Naive thymus-derived CD4-positive, alpha-beta T cell (primary cell): ENCODE measurements around the gene IMPA2. TPM values are rescaled to one million over a fixed set of nuclear protein-coding genes. Genes with fewer than 3 reads are reported as not detected.

Experiments used
- ATAC-seq: fragments of 150-1000 bp; cut with Tn5 transposase; 2 replicates; pipeline ENCODE4 v1.10.0; 2021; ENCODE audit warnings: mild to moderate bottlenecking, moderate library complexity
- CTCF ChIA-PET: fragments of 350-600 bp; sonication (Branson Sonifier 250); formaldehyde crosslinking; loops from one replicate; lab custom pipeline; 2021; ENCODE audit warnings: antibody characterized with exemption; lab: Charles Lee
- POLR2A ChIA-PET: fragments of 350-600 bp; sonication (Branson Sonifier 250); formaldehyde crosslinking; loops from one replicate; lab custom pipeline; 2021; ENCODE audit warnings: antibody characterized with exemption, inconsistent platforms; lab: Charles Lee
- DNase-seq, 9 donors: peaks; one replicate each; pipeline versions ENCODE4 v3.0.0 to v3.0.0-alpha.2; 2020 to 2022; ENCODE audit warnings: mixed read lengths in 1 of 9
- H3K27ac ChIP-seq: one replicate; pipeline ENCODE4 v1.7.0; 2013; ENCODE audit warnings: mild to moderate bottlenecking, low read depth, low read length, moderate library complexity
- H3K27me3 ChIP-seq, 2 donors: one replicate each; pipeline ENCODE4 v1.7.0; 2013; ENCODE audit warnings: low read length in 2 of 2, mild to moderate bottlenecking in 2 of 2, moderate library complexity in 2 of 2; ENCODE audit not compliant: control insufficient read depth in 2 of 2, insufficient read depth in 2 of 2
- H3K36me3 ChIP-seq, 3 experiments: 1 replicate in 2 of 3; 2 replicates in 1 of 3; pipeline ENCODE4 v1.7.0; 2013; ENCODE audit warnings: low read length in 3 of 3, mild to moderate bottlenecking in 3 of 3, moderate library complexity in 1 of 3; ENCODE audit not compliant: insufficient read depth in 3 of 3, control insufficient read depth in 2 of 3
- H3K4me1 ChIP-seq, 2 donors: one replicate each; pipeline ENCODE4 v1.7.0; 2013; ENCODE audit warnings: low read length in 2 of 2, mild to moderate bottlenecking in 2 of 2, moderate library complexity in 1 of 2; ENCODE audit not compliant: control insufficient read depth in 2 of 2, insufficient read depth in 2 of 2
- H3K4me3 ChIP-seq: 2 replicates; pipeline ENCODE4 v1.7.0; 2013; ENCODE audit warnings: mild to moderate bottlenecking, low read length
- H3K9me3 ChIP-seq, 3 experiments: 1 replicate in 2 of 3; 2 replicates in 1 of 3; pipeline ENCODE4 v1.7.0; 2013; ENCODE audit warnings: low read length in 3 of 3; ENCODE audit not compliant: control insufficient read depth in 2 of 3
- H3K27ac Mint-ChIP-seq, 9 donors: one replicate each; pipeline ENCODE4 v1.8.0; 2020 to 2022; ENCODE audit warnings: mixed read lengths in 9 of 9, mild to moderate bottlenecking in 8 of 9, moderate library complexity in 5 of 9, inconsistent platforms in 2 of 9
- H3K27me3 Mint-ChIP-seq, 5 donors: one replicate each; pipeline ENCODE4 v1.8.0; 2021 to 2022; ENCODE audit warnings: mixed read lengths in 5 of 5, mild to moderate bottlenecking in 1 of 5
- H3K36me3 Mint-ChIP-seq, 5 donors: one replicate each; pipeline ENCODE4 v1.8.0; 2020 to 2022; ENCODE audit warnings: mixed read lengths in 5 of 5, mild to moderate bottlenecking in 3 of 5, inconsistent platforms in 1 of 5
- H3K4me1 Mint-ChIP-seq, 7 donors: one replicate each; pipeline ENCODE4 v1.8.0; 2020 to 2022; ENCODE audit warnings: mixed read lengths in 7 of 7, mild to moderate bottlenecking in 3 of 7, inconsistent platforms in 1 of 7
- H3K4me3 Mint-ChIP-seq, 10 donors: one replicate each; pipeline ENCODE4 v1.8.0; 2020 to 2022; ENCODE audit warnings: mild to moderate bottlenecking in 10 of 10, mixed read lengths in 10 of 10, moderate library complexity in 6 of 10, inconsistent platforms in 2 of 10
- H3K9me3 Mint-ChIP-seq, 11 donors: one replicate each; pipeline ENCODE4 v1.8.0; 2020 to 2022; ENCODE audit warnings: mixed read lengths in 11 of 11, mild to moderate bottlenecking in 4 of 11, inconsistent platforms in 1 of 11, moderate library complexity in 1 of 11
- intact Hi-C, 2 donors: fragments of 100-400 bp; cut with micrococcal nuclease; formaldehyde crosslinking; loops; one replicate each; pipeline ENCODE4 v1.15.1; 2023
- polyA plus RNA-seq, 2 donors: library from polyadenylated mRNA; unstranded; fragments of 300-500 nt; fragmentation: Illumina TruSeq; gene quantifications; one replicate each; pipeline ENCODE4 v1.2.3, GENCODE V29; 2021
- total RNA-seq, 6 experiments: library from RNA in 5 of 6; stranded (reverse) in 5 of 6; gene quantifications; 1 replicate in 5 of 6; 2 replicates in 1 of 6; pipeline ENCODE4 v1.2.3 and lab custom pipeline; 2021 to 2026

IMPA2 gene
- total and polyA plus RNA-seq, 7 experiments from 2014 or later, result 4.9 to 27.8 (median 7.8) TPM

GRCh38 chr18:11980163-11980493, 1.2 kb upstream of the IMPA2 start:
- ChIA-PET CTCF (interaction anchor here (0.7 to 1.3 kb wide), 2 partner anchors 11 to 42 kb away, joined by 3 to 5 read pairs; no protein-coding TSS in a partner anchor), POLR2A (interaction anchor here (2.4 kb wide), 2 partner anchors 71 to 130 kb away, joined by 6 to 17 read pairs; partner anchors contain the start of gene CHMP1B)
- peak overlapping the region in 7 of 9 donors; percentile 0 to 58 (median 29) for H3K27ac Mint-ChIP-seq
- Histone ChIP-seq H3K27me3 (no peaks in the 10 kb centered on the region), H3K4me1 (peaks cover 0 to 5% of the 10 kb centered on the region in 2 donors), H3K36me3 (no peaks in the 10 kb centered on the region), H3K9me3 (no peaks in the 10 kb centered on the region), H3K27ac (peak overlapping the region; percentile 33), H3K4me3 (peak overlapping the region; percentile 64)
- H3K4me3 Mint-ChIP-seq, result peak overlapping the region; percentile 58 to 89 (median 86)
- H3K4me1 Mint-ChIP-seq, result peaks cover 0 to 27% (median 13%) of the 10 kb centered on the region in 7 donors
- intact Hi-C loops, result loop anchor here (1.0 to 10.0 kb wide), 10 partner anchors 57 to 1453 kb away; partner anchors contain the start of genes CEP76 (in 2 of the 2), PSMG2 (in 2 of the 2), AFG3L2 (in 1 of the 2) and CEP192 (in 1 of the 2)
- H3K27me3 Mint-ChIP-seq, result peaks cover 0 to 17% (median 0%) of the 10 kb centered on the region in 5 donors
- peak in 2 of 9 donors; percentile 8 to 10 for DNase-seq
- peaks cover 0 to 1% (median 0%) of the 10 kb centered on the region in 11 donors for H3K9me3 Mint-ChIP-seq
- no peaks in the 10 kb centered on the region for H3K36me3 Mint-ChIP-seq
- no peak for ATAC-seq

- peak; percentile 95 for ATAC-seq
- Mint-ChIP-seq H3K4me1 (peaks cover 0 to 27% (median 13%) of the 10 kb centered on the region in 7 donors), H3K27ac (peak overlapping the region in 7 of 9 donors; percentile 26 to 80 (median 44)), H3K36me3 (no peaks in the 10 kb centered on the region), H3K27me3 (peaks cover 0 to 17% (median 0%) of the 10 kb centered on the region in 5 donors), H3K9me3 (peaks cover 0 to 1% (median 0%) of the 10 kb centered on the region in 11 donors), H3K4me3 (peak overlapping the region; percentile 62 to 89 (median 86))
- ChIA-PET CTCF (interaction anchor here (0.7 to 1.3 kb wide), 2 partner anchors 10 to 43 kb away, joined by 3 to 5 read pairs; no protein-coding TSS in a partner anchor), POLR2A (interaction anchor here (2.4 kb wide), 2 partner anchors 72 to 130 kb away, joined by 6 to 17 read pairs; partner anchors contain the start of gene CHMP1B)
- Histone ChIP-seq H3K27ac (peak overlapping the region; percentile 33), H3K36me3 (no peaks in the 10 kb centered on the region), H3K27me3 (no peaks in the 10 kb centered on the region), H3K4me1 (peaks cover 0 to 5% of the 10 kb centered on the region in 2 donors), H3K4me3 (peak overlapping the region; percentile 64), H3K9me3 (no peaks in the 10 kb centered on the region)
- intact Hi-C loops, result loop anchor here (1.0 to 10.0 kb wide), 15 partner anchors 13 to 1453 kb away; partner anchors contain the start of genes AFG3L2 (in 2 of the 2), CEP76 (in 2 of the 2), CHMP1B (in 2 of the 2) and MPPE1 (in 2 of the 2)
- peak; percentile 86 to 98 (median 92) for DNase-seq
Measured at GRCh38 chr18:11980494-11981191, 664 bp upstream of the IMPA2 start.

- no peaks in the 10 kb centered on the region for H3K9me3 ChIP-seq
- Mint-ChIP-seq H3K4me1 (peaks cover 0 to 27% (median 13%) of the 10 kb centered on the region in 7 donors), H3K4me3 (peak overlapping the region; percentile 86 to 92 (median 90)), H3K27ac (peak overlapping the region in 5 of 9 donors; percentile 25 to 87 (median 67)), H3K27me3 (peaks cover 0 to 17% (median 0%) of the 10 kb centered on the region in 5 donors), H3K36me3 (no peaks in the 10 kb centered on the region), H3K9me3 (peaks cover 0 to 1% (median 0%) of the 10 kb centered on the region in 11 donors)
- DNase-seq (peak in 7 of 9 donors; percentile 11 to 41 (median 17)), ATAC-seq (peak; percentile 0)
- peak overlapping the region; percentile 69 for H3K4me3 ChIP-seq
- CTCF ChIA-PET, result interaction anchor here (1.1 to 1.3 kb wide), 2 partner anchors 10 to 14 kb away, joined by 3 to 4 read pairs; no protein-coding TSS in a partner anchor
- intact Hi-C loops, result loop anchor here (1.0 to 10.0 kb wide), 15 partner anchors 12 to 1454 kb away; partner anchors contain the start of genes CEP76 (in 2 of the 2), CHMP1B (in 2 of the 2), MPPE1 (in 2 of the 2) and PSMG2 (in 2 of the 2)
- H3K27me3 ChIP-seq, result no peaks in the 10 kb centered on the region
- peak overlapping the region; percentile 56 for H3K27ac ChIP-seq
- POLR2A ChIA-PET, result interaction anchor here (0.7 to 2.4 kb wide), 3 partner anchors 35 to 131 kb away, joined by 3 to 17 read pairs (median 6); partner anchors contain the start of gene CHMP1B
- no peaks in the 10 kb centered on the region for H3K36me3 ChIP-seq
- H3K4me1 ChIP-seq, result peaks cover 0 to 5% of the 10 kb centered on the region in 2 donors
Measured at GRCh38 chr18:11981543-11982366, 448 bp downstream of the IMPA2 start.

- peak overlapping the region; percentile 1 to 92 (median 38) for H3K4me3 Mint-ChIP-seq
- peaks cover 0 to 17% (median 0%) of the 10 kb centered on the region in 5 donors for H3K27me3 Mint-ChIP-seq
- DNase-seq, result no peak
- CTCF ChIA-PET, result interaction anchor here (1.3 kb wide), 1 partner anchor 9 kb away, joined by 4 read pairs; no protein-coding TSS in a partner anchor
- H3K27ac ChIP-seq, result no peak overlapping the region
- H3K4me1 ChIP-seq, result peaks cover 0 to 5% of the 10 kb centered on the region in 2 donors
- no peak overlapping the region for H3K4me3 ChIP-seq
- peaks cover 0 to 3% (median 0%) of the 10 kb centered on the region in 5 donors for H3K36me3 Mint-ChIP-seq
- POLR2A ChIA-PET, result interaction anchor here (0.9 kb wide), 1 partner anchor 132 kb away, joined by 4 read pairs; no protein-coding TSS in a partner anchor
- H3K9me3 ChIP-seq, result no peaks in the 10 kb centered on the region
- intact Hi-C loops, result loop anchor here (5.0 to 10.0 kb wide), 7 partner anchors 54 to 1456 kb away; partner anchors contain the start of genes CEP192 (in 1 of the 2), CEP76 (in 1 of the 2), NAPG (in 1 of the 2) and PSMG2 (in 1 of the 2)
- H3K27ac Mint-ChIP-seq, result no peak overlapping the region
- H3K4me1 Mint-ChIP-seq, result peaks cover 0 to 27% (median 13%) of the 10 kb centered on the region in 7 donors
- H3K36me3 ChIP-seq, result no peaks in the 10 kb centered on the region
- H3K9me3 Mint-ChIP-seq, result peaks cover 0 to 1% (median 0%) of the 10 kb centered on the region in 11 donors
- H3K27me3 ChIP-seq, result no peaks in the 10 kb centered on the region
- ATAC-seq, result no peak
Measured at GRCh38 chr18:11982981-11983380, 1.7 kb downstream of the IMPA2 start.

- peaks cover 0 to 3% (median 0%) of the 10 kb centered on the region in 5 donors for H3K36me3 Mint-ChIP-seq
- ATAC-seq, result no peak
- no peaks in the 10 kb centered on the region for H3K36me3 ChIP-seq
- H3K9me3 ChIP-seq, result no peaks in the 10 kb centered on the region
- H3K4me1 ChIP-seq, result peaks cover 0 to 5% of the 10 kb centered on the region in 2 donors
- no peaks in the 10 kb centered on the region for H3K27me3 ChIP-seq
- H3K9me3 Mint-ChIP-seq, result peaks cover 0 to 1% (median 0%) of the 10 kb centered on the region in 11 donors
- no peak for DNase-seq
- POLR2A ChIA-PET, result interaction anchor here (0.9 kb wide), 1 partner anchor 133 kb away, joined by 4 read pairs; no protein-coding TSS in a partner anchor
- peaks cover 0 to 17% (median 0%) of the 10 kb centered on the region in 5 donors for H3K27me3 Mint-ChIP-seq
- peaks cover 0 to 27% (median 13%) of the 10 kb centered on the region in 7 donors for H3K4me1 Mint-ChIP-seq
- H3K4me3 ChIP-seq, result no peak overlapping the region
- no peak overlapping the region for H3K4me3 Mint-ChIP-seq
- no peak overlapping the region for H3K27ac Mint-ChIP-seq
- intact Hi-C loops, result loop anchor here (5.0 to 10.0 kb wide), 7 partner anchors 54 to 1456 kb away; partner anchors contain the start of genes CEP192 (in 1 of the 2), CEP76 (in 1 of the 2), NAPG (in 1 of the 2) and PSMG2 (in 1 of the 2)
- H3K27ac ChIP-seq, result no peak overlapping the region
- CTCF ChIA-PET, result interaction anchor here (1.0 kb wide), 1 partner anchor 10 kb away, joined by 3 read pairs; no protein-coding TSS in a partner anchor
Measured at GRCh38 chr18:11983592-11983991, 2.3 kb downstream of the IMPA2 start.
